PC-9 (cell line): Measurements from ENCODE around the gene SHMT1. TPM values are rescaled to one million over a fixed set of nuclear protein-coding genes. Genes with fewer than 3 reads are reported as not detected.
"Not testable (repeated sequence)": the region's sequence is repeated elsewhere in the genome, so short reads cannot be mapped to it uniquely, and the experiment has no call there.

Experiments used
- BruUV-seq: library from RNA; stranded (reverse); fragments of 400-500 nt; replicated peaks from 2 replicates; lab custom pipeline; 2021; lab: Mats Ljungman, UMichigan
- CTCF ChIA-PET: fragments of 300-600 bp; sonication (Branson Sonifier 250); formaldehyde crosslinking; loops from one replicate; lab custom pipeline; 2022; ENCODE audit warnings: antibody characterized with exemption; lab: Charles Lee
- POLR2A ChIA-PET: fragments of 300-600 bp; sonication (Branson Sonifier 250); formaldehyde crosslinking; loops from one replicate; lab custom pipeline; 2022; ENCODE audit warnings: antibody characterized with exemption; ENCODE audit not compliant: unreplicated experiment; lab: Charles Lee
- DNase-seq, 2 experiments: peaks; one replicate each; pipeline versions ENCODE4 v3.0.0 to v3.0.0-alpha.2; 2015 to 2022; ENCODE audit warnings: mixed read lengths in 1 of 2
- H2AFZ ChIP-seq: fragments of 200-600 bp; sonication (generic); 2 replicates; pipeline ENCODE4 v1.8.1; 2017; ENCODE audit warnings: antibody characterized with exemption
- H3F3A ChIP-seq: fragments of 200-600 bp; sonication (generic); 2 replicates; pipeline ENCODE4 v1.8.1; 2017; ENCODE audit warnings: antibody characterized with exemption, mild to moderate bottlenecking, low read depth; ENCODE audit not compliant: insufficient read depth
- H3K27ac ChIP-seq: fragments of 200-600 bp; sonication (generic); 2 replicates; pipeline ENCODE4 v1.6.1; 2016; ENCODE audit warnings: mixed run types
- H3K27me3 ChIP-seq: fragments of 200-600 bp; sonication (generic); 2 replicates; pipeline ENCODE4 v1.6.1; 2016; ENCODE audit warnings: low read depth, mixed run types; ENCODE audit not compliant: insufficient read depth
- H3K36me3 ChIP-seq: fragments of 200-600 bp; sonication (generic); 2 replicates; pipeline ENCODE4 v1.6.1; 2016; ENCODE audit warnings: low read depth, mixed run types
- H3K4me1 ChIP-seq: fragments of 200-600 bp; sonication (generic); replicated peaks from 2 replicates; pipeline ENCODE4 v1.6.1; 2016; ENCODE audit warnings: mixed run types; ENCODE audit not compliant: insufficient read depth
- H3K4me2 ChIP-seq: fragments of 200-600 bp; sonication (generic); 2 replicates; pipeline ENCODE4 v1.6.1; 2017; ENCODE audit warnings: mixed run types
- H3K4me3 ChIP-seq: fragments of 200-600 bp; sonication (generic); 2 replicates; pipeline ENCODE4 v1.6.1; 2016; ENCODE audit warnings: mixed run types
- H3K79me2 ChIP-seq: fragments of 200-600 bp; sonication (generic); 2 replicates; pipeline ENCODE4 v1.6.1; 2017; ENCODE audit warnings: low read depth, mixed run types
- H3K9me2 ChIP-seq: fragments of 200-600 bp; sonication (generic); 2 replicates; pipeline ENCODE4 v1.8.1; 2017; ENCODE audit warnings: mild to moderate bottlenecking; ENCODE audit not compliant: insufficient read depth
- H3K9me3 ChIP-seq: fragments of 200-600 bp; sonication (generic); 2 replicates; pipeline ENCODE4 v1.8.1; 2016; ENCODE audit warnings: low read depth; ENCODE audit not compliant: insufficient read depth
- H4K20me1 ChIP-seq: fragments of 200-600 bp; sonication (generic); 2 replicates; pipeline ENCODE4 v1.8.1; 2017; ENCODE audit not compliant: insufficient read depth
- intact Hi-C: fragments of 100-400 bp; cut with micrococcal nuclease; formaldehyde crosslinking; loops from one replicate; pipeline ENCODE4 v1.10.0; 2022; ENCODE audit not compliant: unreplicated experiment
- total RNA-seq: library from RNA; stranded (reverse); gene quantifications from 2 replicates; pipeline ENCODE4 v1.2.3, GENCODE V29; 2021

The SHMT1 gene
- total RNA-seq, 1 experiment from 2014 or later: 170 TPM

DNA sequence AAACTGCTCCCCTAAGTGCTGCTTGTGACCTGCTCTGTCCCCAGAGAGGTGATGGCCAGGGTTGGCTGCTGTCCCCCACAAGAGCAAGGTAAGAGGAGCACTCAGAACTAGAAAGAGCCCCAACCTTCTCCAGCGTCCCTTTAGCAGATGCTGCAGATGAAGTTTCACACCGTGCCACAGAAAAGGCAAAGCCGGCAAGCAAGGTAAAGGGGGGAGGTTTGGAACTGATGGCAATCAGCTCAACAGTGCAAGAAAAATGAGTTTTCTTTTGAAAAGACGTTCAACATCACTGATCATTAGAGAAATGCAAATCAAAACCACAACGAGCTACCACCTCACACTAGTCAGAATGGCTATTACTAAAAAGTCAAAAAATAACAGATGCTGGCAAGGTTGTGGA is 40.3 kb upstream of the SHMT1 start:
- H3K9me2 ChIP-seq, BruUV-seq, H2AFZ ChIP-seq, H3K27ac ChIP-seq, CTCF ChIA-PET, DNase-seq, POLR2A ChIA-PET, intact Hi-C loops, H3F3A ChIP-seq, H3K79me2 ChIP-seq, H4K20me1 ChIP-seq, H3K36me3 ChIP-seq, H3K4me3 ChIP-seq, H3K9me3 ChIP-seq, H3K27me3 ChIP-seq, H3K4me1 ChIP-seq, H3K4me2 ChIP-seq: not testable (repeated sequence)

- H3K9me3 ChIP-seq, H3F3A ChIP-seq, H3K27me3 ChIP-seq, H3K4me1 ChIP-seq, CTCF ChIA-PET, H3K79me2 ChIP-seq, H2AFZ ChIP-seq, H3K9me2 ChIP-seq, H3K27ac ChIP-seq, H3K4me3 ChIP-seq, DNase-seq, H4K20me1 ChIP-seq, intact Hi-C loops, BruUV-seq, H3K4me2 ChIP-seq, H3K36me3 ChIP-seq, POLR2A ChIA-PET: not testable (repeated sequence)
These were observed 39.8 kb upstream of the SHMT1 start for GRCh38 chr17:18403166-18403565.

DNA sequence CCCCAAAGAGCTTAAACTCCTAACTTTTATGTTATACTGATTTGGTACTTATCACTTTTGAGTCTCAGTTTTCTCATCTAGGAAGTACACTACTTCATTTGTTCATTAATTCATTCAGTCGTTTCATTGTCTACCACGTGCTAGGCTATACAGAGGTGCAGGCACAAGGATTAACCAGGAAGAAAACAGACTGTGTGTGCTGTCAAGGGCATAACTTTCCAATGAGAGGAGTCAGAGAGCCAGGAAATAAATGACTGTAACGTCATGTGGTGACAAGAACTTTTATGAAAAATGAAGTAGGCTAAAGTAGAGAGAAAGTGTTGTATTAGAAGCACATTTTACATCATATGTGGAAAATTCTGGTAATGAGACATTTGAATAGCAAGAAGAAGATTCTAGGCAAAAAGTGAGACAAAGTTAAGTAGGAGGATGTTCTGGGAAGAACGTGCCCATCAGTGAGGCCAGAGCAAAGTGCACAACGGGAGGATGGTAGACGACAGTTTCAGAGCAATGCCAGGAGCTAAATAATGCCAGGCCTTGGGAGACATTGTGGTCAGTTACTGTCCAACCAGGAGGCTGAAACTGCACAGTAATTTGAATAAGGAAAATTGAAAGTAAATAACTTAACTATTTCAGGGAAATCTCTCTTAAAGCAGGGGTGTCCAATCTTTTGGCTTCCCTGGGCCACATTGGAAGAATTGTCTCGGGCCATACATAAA is 38.7 kb upstream of the SHMT1 start:
- H4K20me1 ChIP-seq, H3F3A ChIP-seq, H3K27ac ChIP-seq, H3K36me3 ChIP-seq, H3K27me3 ChIP-seq, H3K79me2 ChIP-seq, H3K4me3 ChIP-seq, H3K4me2 ChIP-seq, H2AFZ ChIP-seq, POLR2A ChIA-PET, DNase-seq, CTCF ChIA-PET, H3K4me1 ChIP-seq, intact Hi-C loops, H3K9me2 ChIP-seq, H3K9me3 ChIP-seq, BruUV-seq: not testable (repeated sequence)

GRCh38 chr17:18388728-18389127 is 25.4 kb upstream of the SHMT1 start:
- DNase-seq, H3K4me3 ChIP-seq, BruUV-seq, H3K4me2 ChIP-seq, H3K9me2 ChIP-seq, H3K4me1 ChIP-seq, CTCF ChIA-PET, intact Hi-C loops, POLR2A ChIA-PET, H3K79me2 ChIP-seq, H3K27ac ChIP-seq, H3K9me3 ChIP-seq, H3K36me3 ChIP-seq, H2AFZ ChIP-seq, H4K20me1 ChIP-seq, H3F3A ChIP-seq: not testable (repeated sequence)
- peaks cover 14% of the 10 kb centered on the region for H3K27me3 ChIP-seq

DNA sequence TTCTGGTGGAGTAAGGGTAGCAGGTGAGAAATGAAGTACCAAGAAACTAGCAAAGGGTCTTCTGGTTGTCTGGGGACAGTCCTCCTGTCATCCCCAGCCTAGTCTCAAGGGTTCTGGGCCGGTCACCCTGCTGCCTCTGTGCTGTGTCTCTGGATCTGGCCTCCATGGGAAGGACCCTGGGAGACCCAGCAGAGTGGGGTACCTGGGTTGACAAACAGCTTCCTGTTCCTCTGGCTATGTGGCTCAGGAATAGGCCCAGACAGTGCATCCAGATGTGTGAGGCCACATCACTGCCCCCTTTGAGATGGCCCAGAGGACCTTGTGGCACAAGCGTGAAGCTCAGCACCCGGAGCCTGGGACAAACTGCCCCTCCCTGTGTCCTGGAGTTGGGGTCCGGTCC is 24.9 kb upstream of the SHMT1 start:
- H3F3A ChIP-seq, H3K79me2 ChIP-seq, H3K4me1 ChIP-seq, H3K4me3 ChIP-seq, H3K4me2 ChIP-seq, BruUV-seq, DNase-seq, H3K9me3 ChIP-seq, H3K9me2 ChIP-seq, POLR2A ChIA-PET, H2AFZ ChIP-seq, H4K20me1 ChIP-seq, H3K27ac ChIP-seq, CTCF ChIA-PET, H3K36me3 ChIP-seq, intact Hi-C loops: not testable (repeated sequence)
- peaks cover 14% of the 10 kb centered on the region for H3K27me3 ChIP-seq

DNA sequence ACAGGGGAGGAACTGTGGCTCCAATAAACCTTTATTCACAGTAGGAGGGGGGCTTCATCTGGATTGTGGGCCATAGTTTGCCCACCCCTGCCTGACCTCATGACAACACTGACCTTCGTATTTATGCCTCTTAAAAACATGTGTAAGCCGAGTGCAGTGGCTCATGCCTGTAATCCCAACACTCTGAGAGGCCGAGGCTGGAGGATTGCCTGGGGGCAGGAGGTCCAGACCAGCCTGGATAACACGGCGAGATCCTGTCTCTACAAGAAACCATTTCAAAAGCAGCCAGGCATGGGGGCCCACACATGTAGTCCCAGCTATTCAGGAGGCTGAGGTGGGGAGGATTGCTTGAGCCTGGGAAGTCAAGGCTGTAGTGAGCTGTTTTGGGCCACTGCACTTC is 24.2 kb upstream of the SHMT1 start:
- H4K20me1 ChIP-seq, H3F3A ChIP-seq, H3K27ac ChIP-seq, CTCF ChIA-PET, H3K9me2 ChIP-seq, H3K4me2 ChIP-seq, intact Hi-C loops, POLR2A ChIA-PET, H2AFZ ChIP-seq, BruUV-seq, H3K79me2 ChIP-seq, H3K4me1 ChIP-seq, H3K9me3 ChIP-seq, H3K36me3 ChIP-seq, DNase-seq, H3K4me3 ChIP-seq: not testable (repeated sequence)
- peaks cover 14% of the 10 kb centered on the region for H3K27me3 ChIP-seq

- H3K4me2 ChIP-seq, H3K4me3 ChIP-seq, DNase-seq, CTCF ChIA-PET, H3K79me2 ChIP-seq, H4K20me1 ChIP-seq, H3F3A ChIP-seq, POLR2A ChIA-PET, intact Hi-C loops, H3K36me3 ChIP-seq, BruUV-seq, H2AFZ ChIP-seq, H3K9me3 ChIP-seq, H3K9me2 ChIP-seq, H3K4me1 ChIP-seq, H3K27ac ChIP-seq: not testable (repeated sequence)
- peaks cover 10% of the 10 kb centered on the region for H3K27me3 ChIP-seq
These were observed 20.9 kb upstream of the SHMT1 start for GRCh38 chr17:18384271-18384670.
